Measurements from ENCODE around the gene UBL4A. TPM values are rescaled to one million over a fixed set of nuclear protein-coding genes. Genes with fewer than 3 reads are reported as not detected.

The UBL4A gene
- total RNA-seq, 1 donor, result 31.5 TPM

- peak; percentile 95 for DNase-seq (ENCODE audit: insufficient read length, low spot score, missing footprints)
- no peaks in the 10 kb centered on the region for H3K27me3 ChIP-seq (ENCODE audit: insufficient read depth, low read length)
- H3K4me3 ChIP-seq (ENCODE audit: insufficient read depth, low read length), result peak overlapping the region; percentile 82
- H2AFZ ChIP-seq (ENCODE audit: low read length), result no peak overlapping the region
- peaks cover 10% of the 10 kb centered on the region for H3K36me3 ChIP-seq (ENCODE audit: insufficient read depth, low read length)
- H3K27ac ChIP-seq (ENCODE audit: low read depth, low read length), result no peak overlapping the region
- H3K79me2 ChIP-seq (ENCODE audit: insufficient read depth, low read length), result peaks cover 43% of the 10 kb centered on the region
- no peaks in the 10 kb centered on the region for H3K9me3 ChIP-seq (ENCODE audit: low read depth, low read length)
- peaks cover 25% of the 10 kb centered on the region for H4K20me1 ChIP-seq (ENCODE audit: insufficient read depth, low read length)
- TF ChIP-seq CTCF (IDR thresholded peaks at IDR 0.05; ENCODE audit: extremely low read depth, low read depth, low read length), result no peak
- peak overlapping the region; percentile 71 for H3K4me2 ChIP-seq (ENCODE audit: insufficient read depth, low read length)
- peaks cover 4% of the 10 kb centered on the region for H3K4me1 ChIP-seq (ENCODE audit: insufficient read depth, low read length)
Measured at GRCh38 chrX:154457491-154458115, 28.8 kb downstream of the UBL4A start.

GRCh38 chrX:154452823-154453222 is 33.6 kb downstream of the UBL4A start:
- no peaks in the 10 kb centered on the region for H3K9me3 ChIP-seq (ENCODE audit: low read depth, low read length)
- no peaks in the 10 kb centered on the region for H4K20me1 ChIP-seq (ENCODE audit: insufficient read depth, low read length)
- no peaks in the 10 kb centered on the region for H3K4me1 ChIP-seq (ENCODE audit: insufficient read depth, low read length)
- no peak for DNase-seq (ENCODE audit: insufficient read length, low spot score, missing footprints)
- no peak for TF ChIP-seq CTCF (IDR thresholded peaks at IDR 0.05; ENCODE audit: extremely low read depth, low read depth, low read length)
- no peaks in the 10 kb centered on the region for H3K27me3 ChIP-seq (ENCODE audit: insufficient read depth, low read length)
- H3K27ac ChIP-seq (ENCODE audit: low read depth, low read length), result no peak overlapping the region
- H3K79me2 ChIP-seq (ENCODE audit: insufficient read depth, low read length), result peaks cover 5% of the 10 kb centered on the region
- no peak overlapping the region for H3K4me3 ChIP-seq (ENCODE audit: insufficient read depth, low read length)
- H2AFZ ChIP-seq (ENCODE audit: low read length), result no peak overlapping the region
- H3K36me3 ChIP-seq (ENCODE audit: insufficient read depth, low read length), result peaks cover 18% of the 10 kb centered on the region
- no peak overlapping the region for H3K4me2 ChIP-seq (ENCODE audit: insufficient read depth, low read length)

DNA sequence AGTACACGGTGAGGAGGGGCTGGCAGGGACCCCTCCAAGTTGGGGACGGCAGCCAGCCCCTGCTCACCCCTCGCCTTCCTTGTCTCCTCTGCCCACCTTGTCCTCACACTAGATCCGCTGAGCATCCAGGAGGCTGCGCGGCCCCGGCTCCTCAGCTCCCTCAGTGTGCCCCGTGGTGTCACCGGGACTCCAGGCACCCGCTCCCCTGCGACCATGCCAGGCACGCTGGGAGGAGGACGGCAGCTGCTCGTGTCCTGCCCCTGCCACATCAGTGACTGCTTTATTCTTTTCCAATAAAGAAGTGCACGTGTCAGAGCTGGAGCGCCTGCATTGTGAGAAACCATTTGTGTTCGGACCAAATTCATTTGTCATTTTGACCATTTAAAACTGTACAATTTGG is 36.1 kb downstream of the UBL4A start:
- no peak overlapping the region for H2AFZ ChIP-seq (ENCODE audit: low read length)
- H3K4me3 ChIP-seq (ENCODE audit: insufficient read depth, low read length), result no peak overlapping the region
- H4K20me1 ChIP-seq (ENCODE audit: insufficient read depth, low read length), result peaks cover 13% of the 10 kb centered on the region
- DNase-seq (ENCODE audit: insufficient read length, low spot score, missing footprints), result no peak
- H3K4me2 ChIP-seq (ENCODE audit: insufficient read depth, low read length), result no peak overlapping the region
- no peaks in the 10 kb centered on the region for H3K27me3 ChIP-seq (ENCODE audit: insufficient read depth, low read length)
- peaks cover 2% of the 10 kb centered on the region for H3K4me1 ChIP-seq (ENCODE audit: insufficient read depth, low read length)
- no peak overlapping the region for H3K27ac ChIP-seq (ENCODE audit: low read depth, low read length)
- TF ChIP-seq CTCF (IDR thresholded peaks at IDR 0.05; ENCODE audit: extremely low read depth, low read depth, low read length), result no peak
- peaks cover 30% of the 10 kb centered on the region for H3K79me2 ChIP-seq (ENCODE audit: insufficient read depth, low read length)
- H3K9me3 ChIP-seq (ENCODE audit: low read depth, low read length), result no peaks in the 10 kb centered on the region
- H3K36me3 ChIP-seq (ENCODE audit: insufficient read depth, low read length), result peaks cover 34% of the 10 kb centered on the region

- Histone ChIP-seq H2AFZ (ENCODE audit: low read length) (no peak overlapping the region), H4K20me1 (ENCODE audit: insufficient read depth, low read length) (peaks cover 15% of the 10 kb centered on the region), H3K4me2 (ENCODE audit: insufficient read depth, low read length) (no peak overlapping the region), H3K36me3 (ENCODE audit: insufficient read depth, low read length) (peaks cover 34% of the 10 kb centered on the region), H3K9me3 (ENCODE audit: low read depth, low read length) (no peaks in the 10 kb centered on the region), H3K27ac (ENCODE audit: low read depth, low read length) (no peak overlapping the region), H3K79me2 (ENCODE audit: insufficient read depth, low read length) (peaks cover 37% of the 10 kb centered on the region), H3K4me3 (ENCODE audit: insufficient read depth, low read length) (no peak overlapping the region), H3K4me1 (ENCODE audit: insufficient read depth, low read length) (peaks cover 9% of the 10 kb centered on the region), H3K27me3 (ENCODE audit: insufficient read depth, low read length) (no peaks in the 10 kb centered on the region)
- no peak for DNase-seq (ENCODE audit: insufficient read length, low spot score, missing footprints)
- TF ChIP-seq CTCF (IDR thresholded peaks at IDR 0.05; ENCODE audit: extremely low read depth, low read depth, low read length), result no peak
Measured at GRCh38 chrX:154449618-154450017, 36.8 kb downstream of the UBL4A start.
